HG02870 (cell line): Measurements from ENCODE around the gene MRPL53.

ENCODE experiments used
- ATAC-seq: cut with Tn5 transposase; IDR thresholded peaks from one replicate; pipeline ENCODE4 v1.9.1; 2021; ENCODE audit warnings: mild to moderate bottlenecking, moderate library complexity; ENCODE audit not compliant: unreplicated experiment

MRPL53 gene

DNA sequence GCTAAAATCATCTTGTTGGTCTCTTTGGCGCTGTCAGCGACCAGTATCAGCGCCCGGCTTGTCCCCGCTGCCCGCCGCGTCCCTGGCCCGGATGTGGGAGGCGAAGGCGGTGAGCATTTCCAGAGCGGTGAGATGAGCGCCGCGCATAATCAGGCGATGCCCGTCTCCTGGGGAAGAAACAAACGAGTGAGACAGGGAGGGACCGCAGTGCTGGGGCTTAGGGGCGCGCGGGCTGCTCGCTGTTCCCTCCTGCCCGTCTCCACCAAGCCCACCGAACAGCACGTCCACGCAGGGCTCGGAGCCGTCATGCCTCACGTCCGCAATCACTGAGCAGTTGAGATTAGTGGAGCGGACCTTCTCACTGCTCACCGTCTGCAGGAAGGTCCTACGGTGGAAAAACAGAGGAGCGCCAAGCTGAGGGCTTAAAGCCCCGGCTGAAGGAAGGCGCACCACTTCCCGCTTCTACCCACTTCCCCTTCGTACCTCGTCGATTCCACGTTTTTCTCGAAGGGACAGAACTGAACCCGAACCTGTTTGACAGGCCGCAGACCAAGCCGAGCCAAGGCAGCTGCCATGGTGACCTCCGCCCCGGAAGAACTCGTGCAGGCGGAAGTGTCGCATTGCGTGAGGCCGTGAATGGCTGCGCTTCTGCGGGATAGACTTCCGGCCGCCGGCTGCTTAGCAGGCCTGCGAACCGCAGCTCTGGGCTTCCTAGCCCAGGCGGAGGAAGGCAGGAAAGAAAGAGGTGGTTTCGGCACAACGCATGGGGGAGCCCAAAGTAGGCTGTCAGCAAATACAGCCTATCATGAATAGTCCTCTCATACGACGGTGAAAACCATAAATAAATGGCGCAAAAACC is at the start of gene MRPL53:
Gene MRPL53 (minus strand): TSS at position 595 of the 859 bp plus-strand sequence. CDS start 20 bp downstream, at position 575.
- peak; percentile 80 for ATAC-seq

DNA sequence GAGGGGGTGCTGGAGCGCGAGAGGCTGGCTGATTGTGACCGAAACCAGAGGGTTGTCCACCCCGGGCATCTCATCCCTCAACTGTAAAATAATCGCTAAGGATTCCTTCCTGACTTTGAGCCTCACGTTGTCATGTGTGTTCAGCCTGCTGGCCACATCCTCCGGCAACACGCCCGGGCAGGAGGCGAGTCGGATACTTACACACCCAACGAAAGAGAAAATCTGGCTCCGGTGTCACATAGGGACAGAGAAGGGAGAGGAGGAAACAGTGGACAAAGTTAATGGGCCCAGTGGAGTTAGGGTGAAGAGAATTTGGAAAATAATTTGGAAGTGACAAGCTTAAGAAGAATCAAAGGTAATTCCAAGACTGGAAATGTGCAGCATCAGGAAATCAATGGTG is 44.2 kb upstream of the MRPL53 start:
- no peak for ATAC-seq

- ATAC-seq = no peak
Measured at GRCh38 chr2:74515981-74516633, 43.6 kb upstream of the MRPL53 start.

DNA sequence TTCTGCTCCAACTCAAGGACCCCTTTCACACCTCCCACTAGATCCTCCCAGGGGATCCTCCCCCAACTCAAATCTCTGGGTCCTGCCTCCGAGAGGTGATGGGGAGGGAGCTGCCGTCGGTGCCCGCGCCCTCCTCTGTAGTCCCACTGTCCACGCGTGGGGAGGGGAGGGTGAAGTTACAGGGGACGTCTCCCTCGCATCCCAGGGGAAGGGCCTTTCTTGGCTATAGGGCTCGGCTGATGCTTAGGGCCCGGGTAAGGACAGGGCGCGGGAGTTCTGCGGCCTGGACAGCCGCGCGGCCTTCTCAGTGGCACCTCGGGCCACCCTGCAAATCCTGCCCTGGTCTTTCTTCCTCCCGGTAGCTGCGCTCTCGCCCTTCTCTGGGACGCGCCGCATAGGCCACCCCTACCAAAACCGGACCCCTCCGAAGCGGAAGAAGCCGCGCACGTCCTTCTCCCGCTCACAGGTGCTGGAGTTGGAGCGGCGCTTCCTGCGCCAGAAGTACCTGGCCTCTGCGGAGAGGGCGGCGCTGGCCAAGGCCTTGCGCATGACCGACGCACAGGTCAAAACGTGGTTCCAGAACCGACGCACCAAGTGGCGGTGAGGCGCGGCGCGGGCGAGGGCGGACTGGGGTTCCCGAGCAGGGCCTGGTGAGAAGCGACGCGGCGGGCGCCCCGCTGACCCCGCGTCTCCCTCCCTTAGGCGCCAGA is 42.9 kb upstream of the MRPL53 start:
- ATAC-seq = no peak

GRCh38 chr2:74514368-74515270 is 42.1 kb upstream of the MRPL53 start, which contains the start of gene TLX2:
TSS of gene TLX2 (plus strand) at chr2:74514450. CDS start at chr2:74514807, 357 bp downstream.
- ATAC-seq = no peak

GRCh38 chr2:74513605-74514367 is 41.3 kb upstream of the MRPL53 start:
- ATAC-seq = no peak

DNA sequence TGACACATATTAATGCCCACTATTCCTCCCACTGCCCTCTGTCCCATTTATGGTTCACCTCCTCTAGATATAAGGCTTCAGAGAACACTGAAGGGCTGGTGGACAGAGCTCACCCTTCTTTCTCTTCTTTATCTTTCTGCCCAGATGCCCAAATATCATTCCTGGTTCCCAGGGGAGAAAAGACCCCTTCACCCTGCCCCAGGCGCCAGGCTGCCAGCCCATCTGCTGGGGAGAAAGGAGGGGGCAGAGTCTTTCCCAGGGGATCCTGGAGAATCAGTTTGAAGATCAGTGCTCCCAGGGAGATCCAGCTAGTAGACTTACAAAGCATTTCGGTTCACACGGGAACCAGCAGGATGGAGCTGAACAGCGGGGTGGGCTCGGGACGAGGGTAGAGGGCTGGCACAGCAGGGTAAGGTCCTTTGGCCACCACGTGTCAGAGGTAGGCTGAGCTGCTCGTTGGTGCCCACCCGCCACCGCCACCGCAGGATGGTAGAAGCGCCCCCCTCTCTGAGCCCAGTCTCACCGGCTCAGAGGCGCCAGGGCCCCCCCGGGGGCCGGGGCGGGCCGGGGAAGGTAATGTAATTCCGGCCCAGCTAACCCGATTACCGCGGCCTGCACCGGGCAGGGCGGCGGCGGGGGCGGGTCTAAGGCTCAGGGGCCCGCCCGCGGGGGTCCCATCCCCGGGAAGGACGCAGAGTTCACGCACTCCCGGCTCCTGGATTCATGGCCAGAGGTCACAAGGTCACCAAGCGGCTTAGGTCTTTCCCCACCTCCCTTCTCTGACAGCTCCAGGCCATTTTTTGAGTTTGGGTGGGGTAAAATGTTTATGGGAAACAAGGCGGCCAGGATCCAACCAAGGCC is 40.5 kb upstream of the MRPL53 start:
- ATAC-seq = no peak

DNA sequence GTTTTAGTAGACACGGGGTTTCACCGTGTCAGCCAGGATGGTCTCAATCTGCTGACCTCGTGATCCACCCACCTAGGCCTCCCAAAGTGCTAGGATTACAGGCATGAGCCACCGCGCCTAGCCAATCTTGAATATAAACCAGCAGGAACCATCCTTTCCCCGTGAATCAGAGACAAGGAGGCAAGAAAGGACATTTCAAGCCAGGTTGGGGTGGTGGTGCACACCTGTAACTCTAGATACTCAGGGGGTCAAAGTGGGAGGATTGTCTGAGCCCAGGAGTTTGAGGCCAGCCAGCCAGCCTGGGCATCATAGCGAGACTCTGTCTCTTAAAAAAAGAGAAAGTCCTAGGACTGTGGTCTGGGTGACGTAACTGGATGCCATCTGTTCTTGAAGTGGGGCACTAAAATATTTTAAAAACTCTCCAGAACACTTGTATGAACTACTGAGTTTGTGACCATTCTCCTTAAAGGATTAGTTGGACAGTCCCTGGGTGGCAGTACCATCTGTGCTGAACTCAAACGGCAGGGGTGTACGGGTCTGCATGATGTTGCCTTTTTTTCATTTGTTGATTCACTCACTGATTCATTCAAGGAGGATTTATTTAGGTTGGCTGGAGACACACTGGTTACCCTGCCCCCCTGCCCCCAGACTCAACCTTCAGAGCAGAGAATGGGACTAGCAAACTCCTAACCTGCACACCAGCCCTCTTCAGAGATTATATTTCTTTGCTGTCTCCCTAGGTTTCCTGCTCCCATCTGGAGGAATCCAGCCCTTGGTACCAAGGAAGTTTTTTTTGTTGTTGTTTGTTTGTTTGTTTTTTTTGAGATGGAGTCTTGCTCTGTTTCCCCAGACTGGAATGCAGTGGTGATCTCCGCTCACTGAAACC is 38.9 kb upstream of the MRPL53 start:
- ATAC-seq = no peak

- ATAC-seq = no peak
Measured at GRCh38 chr2:74510272-74510671, 37.8 kb upstream of the MRPL53 start.

GRCh38 chr2:74507926-74508520 is 35.5 kb upstream of the MRPL53 start:
- ATAC-seq = peak; percentile 3

DNA sequence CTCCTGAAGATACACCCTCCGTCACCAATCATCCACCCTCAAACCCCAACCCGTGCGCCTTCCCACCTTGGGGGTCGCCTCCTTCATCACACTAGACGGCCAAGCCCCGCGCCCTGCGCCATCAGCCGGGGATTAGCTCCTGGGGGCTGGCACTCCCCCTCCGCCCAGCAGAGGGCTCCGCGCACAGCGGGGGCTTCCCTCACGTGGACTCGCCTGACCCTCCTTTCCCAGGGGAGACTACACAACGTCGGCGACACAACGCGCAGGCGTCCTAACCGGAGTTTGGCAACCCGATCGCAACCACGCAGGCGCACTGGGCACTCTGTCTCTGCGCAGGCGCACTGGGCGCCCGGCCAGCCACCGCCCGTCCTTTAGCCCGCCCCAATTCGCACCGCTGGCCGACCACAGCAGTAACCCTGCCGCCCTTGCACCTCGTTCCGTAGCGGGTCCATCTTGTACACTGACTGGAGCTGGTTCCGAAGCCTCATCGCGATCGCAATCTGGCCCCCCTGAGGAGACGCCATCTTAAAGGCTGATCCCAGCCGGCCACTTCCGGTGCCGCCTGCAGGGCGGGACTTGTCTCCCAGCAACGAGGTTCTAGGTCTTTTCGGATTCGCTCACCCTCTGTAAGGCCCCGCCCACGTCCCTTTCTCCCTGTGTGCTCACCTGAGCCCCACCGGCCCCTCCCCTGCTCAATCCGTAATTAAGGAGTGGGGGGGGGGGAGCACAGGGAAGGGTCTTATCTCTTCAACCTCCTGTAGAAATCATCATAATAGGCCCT is 34.9 kb upstream of the MRPL53 start, which contains the start of gene PCGF1:
Gene PCGF1 (minus strand): TSS at position 551 of the 781 bp plus-strand sequence. CDS start 27 bp downstream, at position 524.
- ATAC-seq = peak; percentile 90

DNA sequence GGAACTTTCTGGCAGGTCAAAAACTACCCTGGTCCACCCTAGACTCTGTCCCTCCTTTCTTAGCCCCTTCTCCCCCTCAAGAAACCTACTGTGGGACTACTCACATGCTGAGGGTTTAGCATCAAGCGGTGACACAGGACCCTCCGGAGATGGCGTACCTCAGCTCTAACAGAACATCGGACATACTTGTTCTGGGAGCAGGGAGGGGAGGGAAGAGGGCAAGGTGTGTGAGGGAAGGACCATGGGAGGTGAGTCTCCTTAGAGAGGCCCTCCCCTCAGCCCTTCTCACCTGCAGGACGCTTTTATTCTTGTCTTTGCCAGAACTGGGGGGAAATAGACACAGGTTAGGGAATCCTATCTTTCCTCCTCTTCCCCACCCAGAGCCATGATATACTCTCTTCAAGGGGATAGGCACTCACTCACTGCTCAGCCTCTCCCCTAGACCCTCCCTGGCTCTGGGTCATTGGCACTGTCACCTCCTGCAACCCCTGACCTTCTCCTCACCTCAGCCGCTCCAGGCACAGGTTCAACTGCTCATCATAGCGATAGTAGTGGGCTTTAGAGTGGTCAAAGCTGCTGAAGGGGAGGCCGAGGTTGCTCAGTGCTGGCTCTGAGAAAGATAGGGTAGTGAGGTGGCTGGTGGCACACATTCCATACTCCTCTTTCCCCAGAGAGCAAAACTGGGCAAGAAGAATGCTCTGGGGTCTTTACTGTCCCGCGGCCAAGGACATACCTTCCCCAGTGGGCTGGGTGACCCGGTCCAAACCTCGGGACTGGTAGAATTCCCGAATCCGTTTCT is 33.2 kb upstream of the MRPL53 start:
- ATAC-seq = no peak

- ATAC-seq = no peak
Measured at GRCh38 chr2:74504591-74504990, 32.1 kb upstream of the MRPL53 start.

- ATAC-seq = no peak
Measured at GRCh38 chr2:74503506-74504475, 31.3 kb upstream of the MRPL53 start.
